GM18873 (cell line): ENCODE measurements around the gene TRIM46.
"Not testable (repeated sequence)": the region's sequence is repeated elsewhere in the genome, so short reads cannot be mapped to it uniquely, and the experiment has no call there.

Experiments used
- ATAC-seq: cut with Tn5 transposase; IDR thresholded peaks from one replicate; pipeline ENCODE4 v1.9.1; 2021; ENCODE audit warnings: mild to moderate bottlenecking, moderate library complexity, moderate number of reproducible peaks; ENCODE audit not compliant: unreplicated experiment, low FRiP score

TRIM46 gene

DNA sequence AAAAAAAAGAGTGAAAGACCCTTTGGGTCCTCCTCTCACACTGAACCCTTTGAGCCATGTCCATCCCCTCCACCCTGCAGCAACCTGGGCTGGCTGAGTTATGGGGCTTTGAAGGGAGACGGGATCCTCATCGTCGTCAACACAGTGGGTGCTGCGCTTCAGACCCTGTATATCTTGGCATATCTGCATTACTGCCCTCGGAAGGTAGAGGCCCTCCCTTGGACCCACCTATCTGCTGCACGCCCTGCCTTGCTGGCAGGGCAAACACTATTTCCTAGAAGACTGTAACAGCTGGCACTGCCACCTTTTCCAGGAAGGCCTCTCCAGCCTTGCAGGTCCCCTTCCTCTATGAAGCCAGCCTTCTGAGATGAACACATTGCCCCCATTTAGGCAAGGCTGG is 36.9 kb upstream of the TRIM46 start:
- no peak for ATAC-seq

GRCh38 chr1:155137154-155137949 is 36.3 kb upstream of the TRIM46 start:
- no peak for ATAC-seq

- peak; percentile 54 for ATAC-seq
Measured at GRCh38 chr1:155139895-155140629, 33.6 kb upstream of the TRIM46 start, which contains the start of gene DPM3. DPM3 (minus strand) TSS chr1:155140531; CDS start chr1:155140240, 291 bp downstream.

GRCh38 chr1:155140630-155140953 is 33.1 kb upstream of the TRIM46 start:
- ATAC-seq: no peak

GRCh38 chr1:155141749-155142148 is 31.9 kb upstream of the TRIM46 start:
- no peak for ATAC-seq

GRCh38 chr1:155145491-155145890 is 28.2 kb upstream of the TRIM46 start:
- ATAC-seq: no peak

- not testable (repeated sequence) for ATAC-seq
Measured at GRCh38 chr1:155155996-155156643, 17.5 kb upstream of the TRIM46 start.

- ATAC-seq: no peak
Measured at GRCh38 chr1:155158991-155159390, 14.7 kb upstream of the TRIM46 start.

- no peak for ATAC-seq
Measured at GRCh38 chr1:155160128-155160527, 13.5 kb upstream of the TRIM46 start.

DNA sequence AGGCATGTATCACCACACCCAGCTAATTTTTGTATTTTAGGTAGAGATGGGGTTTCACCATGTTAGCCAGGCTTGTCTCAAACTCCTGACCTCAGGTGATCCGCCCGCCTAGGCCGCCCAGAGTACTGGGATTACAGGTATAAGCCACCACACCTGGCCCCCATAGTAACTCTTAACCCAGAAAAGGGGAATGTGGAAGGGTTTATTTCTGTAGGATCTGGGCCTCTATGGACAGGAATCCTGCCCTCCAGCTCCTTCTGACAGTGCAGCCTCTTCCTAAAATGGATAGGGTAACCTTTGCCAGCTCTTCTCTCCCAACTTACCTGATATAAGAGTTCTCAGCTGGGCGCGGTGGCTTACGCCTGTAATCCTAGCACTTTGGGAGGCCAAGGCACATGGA is 11.0 kb upstream of the TRIM46 start:
- not testable (repeated sequence) for ATAC-seq

DNA sequence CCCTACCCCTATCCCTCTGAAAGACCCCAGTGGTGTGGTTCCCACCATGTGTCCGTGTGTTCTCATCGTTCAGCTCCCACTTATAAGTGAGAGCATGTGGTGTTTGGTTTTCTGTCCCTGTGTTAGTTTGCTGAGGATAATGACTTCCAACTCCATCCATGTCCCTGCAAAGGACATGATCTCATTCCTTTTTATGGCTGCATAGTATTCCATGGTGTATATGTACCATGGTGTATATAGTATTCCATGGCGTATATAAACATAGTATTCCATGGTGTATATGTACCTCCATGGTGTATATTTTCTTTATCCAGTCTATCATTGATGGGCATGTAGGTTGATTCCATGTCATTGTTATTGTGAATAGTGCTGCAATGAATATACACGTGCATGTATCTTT is 9.9 kb upstream of the TRIM46 start:
- not testable (repeated sequence) for ATAC-seq

- ATAC-seq: not testable (repeated sequence)
Measured at GRCh38 chr1:155164625-155165024, 9.0 kb upstream of the TRIM46 start.

- no peak for ATAC-seq
Measured at GRCh38 chr1:155166051-155166470, 7.6 kb upstream of the TRIM46 start.

- no peak for ATAC-seq
Measured at GRCh38 chr1:155166471-155167165, 7.0 kb upstream of the TRIM46 start.

GRCh38 chr1:155167166-155168104 is 6.2 kb upstream of the TRIM46 start:
- ATAC-seq: no peak

DNA sequence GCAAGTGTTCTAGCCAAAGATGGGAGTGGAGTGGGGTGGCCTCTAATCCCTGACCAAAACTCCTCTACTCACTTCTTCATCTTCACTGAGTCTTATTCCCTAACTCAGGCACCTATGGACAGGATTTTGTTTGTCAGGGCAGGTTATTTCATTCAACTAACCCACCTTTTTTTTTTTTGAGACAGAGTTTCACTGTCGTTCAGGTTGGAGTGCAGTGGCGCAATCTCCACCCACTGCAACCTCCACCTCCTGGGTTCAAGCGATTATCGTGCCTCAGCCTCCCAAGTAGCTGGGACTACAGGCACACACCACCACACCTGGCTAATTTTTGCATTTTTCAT is 5.6 kb upstream of the TRIM46 start:
- ATAC-seq: not testable (repeated sequence)

DNA sequence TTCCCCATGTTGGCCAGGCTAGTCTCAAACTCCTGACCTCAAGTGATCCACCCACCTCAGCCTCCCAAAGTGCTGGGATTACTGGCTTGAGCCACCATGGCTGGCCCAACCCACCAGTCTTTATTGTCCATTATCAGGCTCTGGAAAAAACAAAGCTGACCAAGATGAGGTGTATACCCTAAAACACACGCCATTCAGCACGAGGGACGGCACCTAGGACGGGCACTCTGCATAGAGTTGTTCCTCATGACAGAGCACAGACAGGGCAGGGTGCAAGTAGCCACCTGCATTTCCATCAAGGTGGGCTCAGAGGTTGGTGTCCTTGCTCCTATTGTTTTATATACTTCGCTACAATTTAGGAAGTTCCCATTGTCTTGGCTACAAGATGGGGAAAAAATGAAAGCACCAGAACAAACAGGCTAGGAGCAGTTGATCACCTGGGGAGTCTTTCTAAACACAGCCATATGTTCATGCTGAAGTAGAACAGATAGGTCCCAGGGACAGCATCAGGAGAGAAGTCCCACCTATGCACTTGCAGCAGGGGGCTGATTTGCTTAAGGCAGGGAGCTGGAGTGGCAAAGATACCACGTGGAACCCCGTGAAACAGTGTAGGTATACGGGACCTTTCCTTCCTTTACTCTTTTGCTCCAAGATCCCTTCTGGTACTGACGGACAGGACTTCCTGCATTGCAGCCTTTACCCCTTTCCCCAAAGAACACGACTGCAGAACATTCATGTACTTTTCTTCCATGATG is 5.0 kb upstream of the TRIM46 start:
- no peak for ATAC-seq

GRCh38 chr1:155169541-155169940 is 4.1 kb upstream of the TRIM46 start:
- ATAC-seq: no peak
